SKM-1 (cell line): Measurements from ENCODE around the gene EIF4EBP2.

Experiments
- DNase-seq: peaks from one replicate; lab custom pipeline; 2025; ENCODE audit not compliant: unreplicated experiment; lab: John Stamatoyannopoulos, UW

The EIF4EBP2 gene

GRCh38 chr10:70458329-70459060 lies 54.5 kb downstream of the EIF4EBP2 start:
- DNase-seq: no peak

- no peak for DNase-seq
Observed at GRCh38 chr10:70459061-70459773, 55.3 kb downstream of the EIF4EBP2 start.

GRCh38 chr10:70459774-70460490 lies 56.0 kb downstream of the EIF4EBP2 start:
- no peak for DNase-seq

- DNase-seq: peak; percentile 19
Observed at GRCh38 chr10:70461397-70462348, 57.7 kb downstream of the EIF4EBP2 start.

GRCh38 chr10:70462349-70462984 lies 58.5 kb downstream of the EIF4EBP2 start:
- no peak for DNase-seq

GRCh38 chr10:70465278-70465677 lies 61.3 kb downstream of the EIF4EBP2 start:
- no peak for DNase-seq

GRCh38 chr10:70465832-70466231 lies 61.9 kb downstream of the EIF4EBP2 start:
- no peak for DNase-seq

GRCh38 chr10:70466951-70467350 lies 63.0 kb downstream of the EIF4EBP2 start:
- DNase-seq: no peak

- DNase-seq: no peak
Observed at GRCh38 chr10:70472799-70473454, 69.0 kb downstream of the EIF4EBP2 start.

- DNase-seq: no peak
Observed at GRCh38 chr10:70474780-70475179, 70.8 kb downstream of the EIF4EBP2 start.

- DNase-seq: no peak
Observed at GRCh38 chr10:70475661-70476060, 71.7 kb downstream of the EIF4EBP2 start.

- DNase-seq: no peak
Observed at GRCh38 chr10:70476249-70477035, 72.5 kb downstream of the EIF4EBP2 start.

GRCh38 chr10:70477661-70478162 lies 73.8 kb downstream of the EIF4EBP2 start:
- no peak for DNase-seq
